ENCODE results near the gene METTL17.
A peak's percentile ranks its signal among the peaks of the same experiment; 100 is the strongest.
"Not testable (repeated sequence)": the region's sequence is repeated elsewhere in the genome, so short reads cannot be mapped to it uniquely, and the experiment has no call there.

METTL17 gene, protein sequence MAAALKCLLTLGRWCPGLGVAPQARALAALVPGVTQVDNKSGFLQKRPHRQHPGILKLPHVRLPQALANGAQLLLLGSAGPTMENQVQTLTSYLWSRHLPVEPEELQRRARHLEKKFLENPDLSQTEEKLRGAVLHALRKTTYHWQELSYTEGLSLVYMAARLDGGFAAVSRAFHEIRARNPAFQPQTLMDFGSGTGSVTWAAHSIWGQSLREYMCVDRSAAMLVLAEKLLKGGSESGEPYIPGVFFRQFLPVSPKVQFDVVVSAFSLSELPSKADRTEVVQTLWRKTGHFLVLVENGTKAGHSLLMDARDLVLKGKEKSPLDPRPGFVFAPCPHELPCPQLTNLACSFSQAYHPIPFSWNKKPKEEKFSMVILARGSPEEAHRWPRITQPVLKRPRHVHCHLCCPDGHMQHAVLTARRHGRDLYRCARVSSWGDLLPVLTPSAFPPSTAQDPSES

DNA sequence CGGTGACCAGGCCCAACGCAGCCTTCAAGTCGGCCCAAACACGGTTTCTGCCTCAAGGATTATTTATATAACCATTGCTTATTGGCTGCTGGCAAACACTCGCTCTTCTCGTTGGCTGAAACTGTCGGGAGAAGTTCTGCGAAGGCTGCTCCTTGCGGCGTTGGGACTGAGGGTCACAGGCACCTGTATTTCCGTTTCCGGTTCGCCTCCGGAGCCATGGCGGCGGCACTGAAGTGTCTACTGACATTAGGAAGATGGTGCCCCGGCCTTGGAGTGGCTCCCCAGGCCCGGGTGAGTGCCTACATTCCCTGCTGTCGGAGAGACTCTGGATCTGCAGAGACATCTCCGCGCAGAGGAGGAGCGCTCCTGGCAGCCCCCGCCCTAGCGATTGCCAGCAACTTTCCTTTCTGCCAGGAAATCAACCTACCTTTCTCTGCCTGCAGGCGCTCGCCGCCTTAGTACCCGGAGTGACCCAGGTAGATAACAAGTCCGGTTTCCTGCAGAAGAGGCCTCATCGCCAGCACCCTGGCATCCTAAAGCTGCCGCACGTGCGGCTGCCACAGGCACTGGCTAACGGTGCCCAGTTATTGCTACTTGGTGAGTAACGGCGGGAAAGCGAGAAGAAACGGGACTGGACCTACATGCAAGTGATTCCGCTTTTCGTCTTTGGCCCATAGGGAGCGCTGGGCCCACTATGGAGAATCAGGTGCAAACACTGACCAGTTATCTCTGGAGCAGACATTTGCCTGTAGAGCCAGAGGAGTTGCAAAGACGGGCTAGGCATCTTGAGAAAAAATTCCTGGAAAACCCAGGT, at the start of gene METTL17:
TSS of gene METTL17 (plus strand) at position 194 of the 814 bp plus-strand sequence. CDS start at position 217, 23 bp downstream.
- Histone ChIP-seq H3K27ac (peak within 1 kb of the TSS; percentile 80), H3K36me3 (replicated peaks) (peaks cover 20% of the 10 kb centered on the region), H3K27me3 (replicated peaks) (no peaks in the 10 kb centered on the region), H3K4me3 (ENCODE audit: low read depth, low read length) (peak within 1 kb of the TSS; percentile 94)
- TF ChIP-seq, protein P1, sequence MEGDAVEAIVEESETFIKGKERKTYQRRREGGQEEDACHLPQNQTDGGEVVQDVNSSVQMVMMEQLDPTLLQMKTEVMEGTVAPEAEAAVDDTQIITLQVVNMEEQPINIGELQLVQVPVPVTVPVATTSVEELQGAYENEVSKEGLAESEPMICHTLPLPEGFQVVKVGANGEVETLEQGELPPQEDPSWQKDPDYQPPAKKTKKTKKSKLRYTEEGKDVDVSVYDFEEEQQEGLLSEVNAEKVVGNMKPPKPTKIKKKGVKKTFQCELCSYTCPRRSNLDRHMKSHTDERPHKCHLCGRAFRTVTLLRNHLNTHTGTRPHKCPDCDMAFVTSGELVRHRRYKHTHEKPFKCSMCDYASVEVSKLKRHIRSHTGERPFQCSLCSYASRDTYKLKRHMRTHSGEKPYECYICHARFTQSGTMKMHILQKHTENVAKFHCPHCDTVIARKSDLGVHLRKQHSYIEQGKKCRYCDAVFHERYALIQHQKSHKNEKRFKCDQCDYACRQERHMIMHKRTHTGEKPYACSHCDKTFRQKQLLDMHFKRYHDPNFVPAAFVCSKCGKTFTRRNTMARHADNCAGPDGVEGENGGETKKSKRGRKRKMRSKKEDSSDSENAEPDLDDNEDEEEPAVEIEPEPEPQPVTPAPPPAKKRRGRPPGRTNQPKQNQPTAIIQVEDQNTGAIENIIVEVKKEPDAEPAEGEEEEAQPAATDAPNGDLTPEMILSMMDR (IDR thresholded peaks at IDR 0.05; ENCODE audit: low read depth, low read length, missing control alignments), result peak; percentile 68
- DNase-seq, result peak; percentile 97
- in situ Hi-C loops (cut with HindIII; ENCODE audit: low pct_ligation_motif_present, low sequenced_read_pairs), result no loop called here

DNA sequence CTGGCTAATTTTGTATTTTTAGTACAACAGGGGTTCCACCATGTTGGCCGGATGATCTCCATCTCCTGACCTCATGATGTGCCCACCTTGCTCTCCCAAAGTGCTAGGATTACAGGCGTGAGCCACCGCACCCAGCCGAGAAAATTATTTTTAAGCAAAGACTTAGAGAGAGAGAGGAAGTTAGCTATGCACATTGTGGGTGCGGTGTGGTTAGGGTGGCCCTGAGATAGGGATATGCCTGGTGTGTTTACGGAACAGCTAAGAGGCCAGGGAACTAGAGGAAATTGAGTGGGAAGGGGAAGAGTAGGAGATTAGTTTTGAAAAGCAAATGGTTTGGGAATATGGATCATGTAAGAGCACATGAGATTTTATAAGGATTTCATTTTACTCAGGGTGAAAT, 44.6 kb upstream of the METTL17 start:
- H3K27ac ChIP-seq; H3K27me3 ChIP-seq (replicated peaks); DNase-seq; H3K4me3 ChIP-seq (ENCODE audit: low read depth, low read length); H3K36me3 ChIP-seq (replicated peaks); in situ Hi-C loops (cut with HindIII; ENCODE audit: low pct_ligation_motif_present, low sequenced_read_pairs): not testable (repeated sequence)

DNA sequence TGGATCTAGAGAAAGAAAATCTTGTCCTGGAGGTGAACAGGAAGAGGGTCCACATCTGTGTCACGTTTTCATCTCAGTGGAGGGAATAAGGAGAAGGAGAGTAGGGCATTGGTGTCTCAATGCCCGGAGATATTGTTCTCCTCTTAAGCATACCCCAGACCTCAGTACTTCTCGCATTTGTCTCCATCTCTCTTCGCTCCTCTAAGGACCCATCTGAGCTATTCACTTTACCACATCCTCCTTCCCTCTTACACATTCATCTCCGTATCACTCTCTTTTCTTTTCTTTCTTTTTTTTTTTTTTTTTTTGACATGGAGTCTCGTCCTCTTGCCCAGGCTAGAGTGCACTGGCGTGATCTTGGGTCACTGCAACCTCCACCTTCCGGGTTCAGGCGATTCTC, 43.1 kb upstream of the METTL17 start:
- H3K36me3 ChIP-seq (replicated peaks); H3K27ac ChIP-seq; H3K4me3 ChIP-seq (ENCODE audit: low read depth, low read length); in situ Hi-C loops (cut with HindIII; ENCODE audit: low pct_ligation_motif_present, low sequenced_read_pairs); DNase-seq; H3K27me3 ChIP-seq (replicated peaks): not testable (repeated sequence)

DNA sequence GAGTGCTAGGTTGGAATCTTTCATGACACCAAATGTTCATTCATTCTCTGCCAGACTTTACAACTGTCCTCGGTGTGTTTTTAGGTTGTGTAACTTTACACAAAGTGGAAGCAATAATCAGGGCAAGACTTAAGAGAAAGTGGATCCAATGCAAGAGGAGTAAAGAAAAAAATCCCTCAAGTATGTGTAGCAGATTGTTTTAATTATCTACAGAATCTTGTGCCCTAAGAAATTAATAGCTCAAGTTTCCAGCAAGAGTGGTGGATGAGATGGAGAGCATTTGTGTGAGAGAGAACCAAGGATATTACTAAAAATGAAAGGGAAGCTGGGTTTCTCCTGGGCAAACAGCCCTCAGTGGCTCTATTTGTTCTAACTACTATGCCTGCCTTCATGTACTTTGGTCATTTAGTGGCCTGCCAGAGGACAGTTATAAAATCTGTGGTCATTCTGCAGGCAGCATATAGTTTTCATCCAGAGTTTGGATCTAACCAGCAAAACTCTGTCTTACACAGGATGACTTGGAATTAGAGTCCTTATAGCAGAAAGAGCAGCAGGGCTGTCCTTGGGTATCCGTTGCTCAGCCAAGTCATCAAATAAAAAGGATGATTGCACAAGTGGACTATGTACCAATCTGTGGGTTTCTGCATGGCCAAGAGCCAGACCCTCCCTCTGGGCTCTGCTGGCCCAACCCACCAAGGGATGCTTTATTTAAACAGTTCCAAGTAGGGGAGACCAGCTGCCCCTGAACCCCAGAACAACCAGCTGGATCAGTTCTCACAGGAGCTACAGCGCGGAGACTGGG, 34.8 kb upstream of the METTL17 start, which contains the start of gene RNASE2:
TSS of gene RNASE2 (plus strand) at position 752 of the 802 bp plus-strand sequence. CDS start 285 bp downstream, outside the sequence.
- in situ Hi-C loops (cut with HindIII; ENCODE audit: low pct_ligation_motif_present, low sequenced_read_pairs); H3K27me3 ChIP-seq (replicated peaks); H3K27ac ChIP-seq; H3K36me3 ChIP-seq (replicated peaks); DNase-seq; H3K4me3 ChIP-seq (ENCODE audit: low read depth, low read length): not testable (repeated sequence)

DNA sequence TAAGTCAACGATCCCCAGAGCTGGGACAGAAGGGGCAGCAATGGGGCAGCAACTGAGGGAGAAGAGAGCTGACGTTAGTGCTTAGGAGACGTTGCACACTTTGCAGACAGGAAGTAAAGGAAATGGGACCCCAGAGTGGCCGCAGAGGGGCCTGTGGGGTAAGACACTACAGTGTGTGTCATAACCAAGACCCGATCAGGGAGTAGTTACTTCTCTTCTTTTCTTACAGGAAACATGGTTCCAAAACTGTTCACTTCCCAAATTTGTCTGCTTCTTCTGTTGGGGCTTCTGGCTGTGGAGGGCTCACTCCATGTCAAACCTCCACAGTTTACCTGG, 34.3 kb upstream of the METTL17 start:
- in situ Hi-C loops (cut with HindIII; ENCODE audit: low pct_ligation_motif_present, low sequenced_read_pairs); H3K36me3 ChIP-seq (replicated peaks); DNase-seq; H3K27ac ChIP-seq; H3K4me3 ChIP-seq (ENCODE audit: low read depth, low read length); H3K27me3 ChIP-seq (replicated peaks): not testable (repeated sequence)

DNA sequence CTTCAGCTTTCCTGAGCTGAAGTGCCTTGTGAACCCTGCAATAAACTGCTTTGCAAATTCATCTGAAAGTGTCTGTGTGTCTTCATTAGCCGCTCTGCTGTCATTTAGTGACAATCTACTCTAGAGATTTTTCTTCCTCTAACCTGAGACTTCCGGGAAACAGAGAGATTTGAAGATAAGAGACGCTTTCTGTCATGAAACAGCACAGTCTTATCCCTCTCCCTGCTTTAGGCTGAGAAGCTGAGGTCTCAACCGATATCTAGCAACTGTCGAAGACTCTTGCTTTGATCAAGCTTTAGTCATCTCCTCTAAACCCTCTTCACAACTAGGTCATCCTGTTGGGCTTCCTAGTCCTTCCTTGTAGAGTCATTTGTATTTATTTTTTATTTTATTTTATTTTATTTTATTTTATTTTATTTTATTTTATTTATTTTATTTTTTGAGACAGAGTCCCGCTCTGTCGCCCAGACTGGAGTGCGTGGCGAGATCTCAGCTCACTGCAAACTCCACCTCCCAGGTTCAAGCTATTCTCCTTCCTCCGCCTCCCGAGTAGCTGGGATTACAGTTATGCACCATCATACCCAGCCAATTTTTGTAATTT, 33.3 kb upstream of the METTL17 start:
- Histone ChIP-seq H3K27ac (no peak overlapping the region), H3K4me3 (ENCODE audit: low read depth, low read length) (no peak overlapping the region), H3K36me3 (replicated peaks) (no peaks in the 10 kb centered on the region), H3K27me3 (replicated peaks) (no peaks in the 10 kb centered on the region)
- DNase-seq, result no peak
- in situ Hi-C loops (cut with HindIII; ENCODE audit: low pct_ligation_motif_present, low sequenced_read_pairs), result no loop called here
- TF ChIP-seq, protein P1 (IDR thresholded peaks at IDR 0.05; ENCODE audit: low read depth, low read length, missing control alignments), result no peak

DNA sequence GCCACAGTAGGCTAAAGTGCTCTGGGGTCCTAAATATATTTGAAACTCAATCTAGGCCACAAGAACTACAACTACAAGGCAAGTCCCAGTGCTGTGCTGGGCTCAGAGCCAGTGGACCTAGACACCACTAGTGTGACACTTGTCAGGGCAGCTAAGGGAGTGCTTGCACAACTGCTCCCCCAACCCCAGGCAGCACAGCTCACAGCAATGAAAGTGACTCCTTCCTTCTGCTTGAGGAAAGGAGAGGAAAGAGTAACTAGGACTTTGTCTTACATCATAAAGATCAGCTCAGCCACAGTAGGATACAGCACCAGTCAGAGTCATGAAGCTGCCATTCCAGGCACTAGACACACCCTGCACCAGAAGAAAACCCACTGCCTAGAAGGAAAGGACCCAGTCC, 30.8 kb upstream of the METTL17 start:
- not testable (repeated sequence) for H3K4me3 ChIP-seq (ENCODE audit: low read depth, low read length); DNase-seq

More for the DNA sequence above, 30.8 kb upstream of the METTL17 start:
- H3K27ac ChIP-seq; H3K36me3 ChIP-seq (replicated peaks); in situ Hi-C loops (cut with HindIII; ENCODE audit: low pct_ligation_motif_present, low sequenced_read_pairs); H3K27me3 ChIP-seq (replicated peaks): not testable (repeated sequence)

Measured in brain microvascular endothelial cell (primary cell).